Activated T-helper 1 cell treated with anti-CD3 and anti-CD28 coated beads, Interleukin-2, amount 50 U/mL, for 16 hours (primary cell): ENCODE measurements around the gene SCAF11.
"Not testable (repeated sequence)": the region's sequence is repeated elsewhere in the genome, so short reads cannot be mapped to it uniquely, and the experiment has no call there.

ENCODE experiments used
- DNase-seq, 2 donors: peaks; one replicate each; pipeline ENCODE4 v3.0.0-alpha.2; 2020; ENCODE audit warnings: low read depth in 1 of 2, low spot score in 1 of 2

SCAF11 gene

DNA sequence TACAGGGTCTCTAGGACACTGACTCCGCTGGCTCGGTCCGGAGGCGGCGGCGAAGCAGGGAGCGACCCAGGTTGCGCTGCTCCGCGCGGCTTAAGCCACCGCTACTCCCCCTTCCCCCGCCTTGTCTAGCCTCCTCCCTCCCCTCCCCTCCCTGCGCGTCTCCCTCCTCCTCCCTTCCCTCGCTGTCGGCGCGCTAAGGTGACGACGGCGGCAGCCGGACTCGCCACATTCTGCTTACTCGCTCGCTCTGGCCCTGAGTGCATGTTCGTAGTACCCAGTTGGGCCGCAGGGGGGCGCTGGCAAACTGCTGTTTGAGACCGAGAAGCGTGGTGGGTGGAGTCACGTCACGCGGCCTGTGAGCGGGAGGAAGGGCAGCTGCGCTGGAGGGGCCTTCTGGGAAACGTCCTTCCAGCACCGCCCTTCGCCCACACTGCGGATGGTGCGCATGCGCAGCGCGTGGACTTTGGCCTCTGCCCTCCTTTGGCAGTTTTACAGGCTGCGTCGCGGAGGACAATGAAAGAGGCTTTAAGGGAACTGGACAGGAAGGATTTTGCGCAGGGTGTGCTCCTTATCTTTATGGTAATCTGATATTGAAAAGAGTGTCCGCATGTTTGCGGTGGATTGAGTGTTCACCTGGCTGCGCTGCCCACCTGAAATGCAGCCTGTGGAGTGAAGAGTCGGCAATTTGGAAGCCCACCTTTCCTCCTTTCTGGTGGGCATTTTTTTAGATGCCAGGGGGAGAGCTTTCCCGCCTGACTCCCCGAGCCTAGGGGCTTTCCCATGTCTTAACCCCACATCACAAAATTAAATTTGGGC is at the start of gene SCAF11:
Gene SCAF11 (minus strand): TSS at position 107 of the 816 bp plus-strand sequence. CDS start 26,407 bp downstream, outside the sequence.
- peak; percentile 100 for DNase-seq

DNA sequence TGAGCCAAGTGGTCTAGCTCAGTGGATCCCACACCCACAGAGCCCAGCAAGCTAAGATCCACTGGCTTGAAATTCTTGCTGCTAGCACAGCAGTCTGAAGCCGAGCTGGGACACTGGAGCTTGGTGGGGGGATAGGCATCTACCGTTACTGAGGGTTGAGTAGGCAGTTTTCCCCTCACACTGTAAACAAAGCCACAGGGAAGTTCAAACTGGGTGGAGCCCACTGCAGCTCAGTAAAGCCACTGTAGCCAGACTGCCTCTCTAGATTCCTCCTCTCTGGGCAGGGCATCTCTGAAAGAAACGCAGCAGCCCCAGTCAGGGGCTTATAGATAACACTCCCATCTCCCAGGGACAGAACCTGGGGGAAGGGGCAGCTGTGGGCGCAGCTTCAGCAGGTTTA is 46.7 kb upstream of the SCAF11 start:
- DNase-seq = not testable (repeated sequence)

- DNase-seq = no peak
Measured at GRCh38 chr12:46027172-46027571, 36.8 kb upstream of the SCAF11 start.

GRCh38 chr12:46024099-46024498 is 33.7 kb upstream of the SCAF11 start:
- DNase-seq = no peak

DNA sequence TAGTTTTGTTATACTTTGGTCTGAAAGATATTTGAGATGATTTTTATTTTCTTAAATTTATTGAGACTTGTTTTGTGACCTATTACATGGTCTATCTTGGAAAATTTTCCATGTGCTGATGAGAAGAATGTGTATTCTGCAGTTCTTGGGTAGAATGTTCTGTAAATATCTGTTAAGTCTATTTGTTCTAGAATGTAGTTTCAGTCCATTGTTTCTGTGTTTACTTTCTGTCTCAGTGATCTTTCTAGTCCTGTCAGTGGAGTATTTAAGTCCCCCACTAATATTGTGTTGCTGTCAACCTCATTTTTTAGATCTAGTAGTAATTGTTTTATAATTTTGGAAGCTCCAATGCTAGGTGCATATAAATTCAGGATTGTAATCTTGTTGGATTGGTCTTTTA is 30.4 kb upstream of the SCAF11 start:
- no peak for DNase-seq

GRCh38 chr12:46018712-46019111 is 28.3 kb upstream of the SCAF11 start:
- not testable (repeated sequence) for DNase-seq

GRCh38 chr12:46017866-46018375 is 27.5 kb upstream of the SCAF11 start:
- not testable (repeated sequence) for DNase-seq

DNA sequence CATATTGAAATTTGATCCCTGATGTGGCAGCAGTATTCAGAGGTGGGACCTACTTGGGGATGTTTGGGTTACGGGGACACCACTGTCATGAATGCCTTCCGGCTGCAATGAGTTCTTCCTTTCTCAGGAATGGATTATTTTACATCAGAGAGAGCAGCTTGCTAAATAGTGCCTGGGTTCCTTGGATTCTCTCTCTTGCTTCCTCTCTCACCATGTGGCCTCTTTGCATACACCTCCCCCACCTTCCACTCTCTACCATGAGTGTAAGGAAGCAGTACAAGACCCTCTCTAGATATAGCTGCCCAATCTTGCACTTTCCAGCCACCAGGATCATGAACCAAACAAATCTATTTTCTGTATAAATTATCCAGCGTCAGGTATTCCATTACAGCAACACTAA is 15.4 kb upstream of the SCAF11 start:
- no peak for DNase-seq

DNA sequence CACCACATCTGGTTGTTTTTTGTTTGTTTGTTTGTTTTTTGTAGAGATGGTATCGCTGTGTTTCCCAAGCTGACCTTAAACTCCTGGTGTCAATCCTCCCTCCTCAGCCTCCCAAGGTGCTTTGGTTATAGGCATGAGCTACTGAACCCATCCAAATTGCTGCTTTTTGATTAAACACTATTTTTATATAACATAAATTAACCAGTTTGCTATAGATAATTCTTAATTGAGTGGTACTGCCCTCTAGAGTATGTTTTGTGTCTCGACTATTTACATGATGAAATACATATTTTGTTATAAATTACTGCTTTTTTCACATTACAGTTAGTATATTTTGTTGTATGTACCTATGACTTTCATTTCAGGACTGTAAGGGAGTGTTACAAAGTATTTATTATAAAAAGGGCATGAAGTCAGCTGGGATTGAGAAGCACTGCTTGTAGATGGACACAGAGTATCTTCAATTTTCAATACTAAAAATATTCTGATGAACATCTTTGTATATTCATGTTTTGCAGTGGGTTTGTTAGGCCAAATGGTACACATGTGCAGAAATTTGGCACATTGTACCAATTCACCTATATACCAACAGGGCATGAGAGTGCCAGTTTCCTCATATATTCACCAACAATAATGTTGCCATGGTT is 14.9 kb upstream of the SCAF11 start:
- DNase-seq = no peak

DNA sequence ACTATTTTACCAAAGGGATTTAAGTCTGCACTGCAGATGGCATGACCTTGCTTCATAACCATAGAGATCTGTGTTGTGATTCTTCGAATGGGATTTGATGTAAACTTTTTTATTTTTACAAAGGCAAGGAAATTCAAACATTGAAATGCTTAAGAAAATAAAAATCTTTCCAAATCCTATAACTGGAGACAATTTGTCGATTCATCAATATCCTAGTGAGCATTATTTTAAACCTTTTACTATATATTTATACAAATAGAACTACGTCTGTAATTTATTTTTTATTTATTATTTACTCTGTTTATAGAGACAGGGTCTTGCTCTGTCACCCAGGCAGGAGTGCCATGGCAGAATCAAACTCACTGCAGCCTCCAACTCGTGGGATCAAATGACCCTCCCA is 14.3 kb upstream of the SCAF11 start:
- DNase-seq = no peak

DNA sequence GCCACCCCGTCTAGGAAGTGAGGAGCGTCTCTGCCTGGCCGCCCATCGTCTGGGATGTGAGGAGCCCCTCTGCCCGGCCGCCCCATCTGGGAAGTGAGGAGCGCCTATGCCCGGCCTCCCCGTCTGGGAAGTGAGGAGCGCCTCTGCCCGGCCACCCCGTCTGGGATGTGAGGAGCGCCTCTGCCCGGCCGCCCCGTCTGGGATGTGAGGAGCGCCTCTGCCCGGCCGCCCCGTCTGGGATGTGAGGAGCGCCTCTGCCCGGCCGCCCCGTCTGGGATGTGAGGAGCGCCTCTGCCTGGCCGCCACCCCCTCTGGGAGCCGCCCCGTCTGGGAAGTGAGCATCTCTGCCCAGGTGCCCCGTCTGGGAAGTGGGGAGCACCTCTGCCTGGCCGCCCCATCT is 9.7 kb upstream of the SCAF11 start:
- not testable (repeated sequence) for DNase-seq

- DNase-seq = no peak
Measured at GRCh38 chr12:45994736-45995135, 4.4 kb upstream of the SCAF11 start.

GRCh38 chr12:45991284-45992249 is 1.2 kb upstream of the SCAF11 start:
- peak; percentile 43 to 56 for DNase-seq

DNA sequence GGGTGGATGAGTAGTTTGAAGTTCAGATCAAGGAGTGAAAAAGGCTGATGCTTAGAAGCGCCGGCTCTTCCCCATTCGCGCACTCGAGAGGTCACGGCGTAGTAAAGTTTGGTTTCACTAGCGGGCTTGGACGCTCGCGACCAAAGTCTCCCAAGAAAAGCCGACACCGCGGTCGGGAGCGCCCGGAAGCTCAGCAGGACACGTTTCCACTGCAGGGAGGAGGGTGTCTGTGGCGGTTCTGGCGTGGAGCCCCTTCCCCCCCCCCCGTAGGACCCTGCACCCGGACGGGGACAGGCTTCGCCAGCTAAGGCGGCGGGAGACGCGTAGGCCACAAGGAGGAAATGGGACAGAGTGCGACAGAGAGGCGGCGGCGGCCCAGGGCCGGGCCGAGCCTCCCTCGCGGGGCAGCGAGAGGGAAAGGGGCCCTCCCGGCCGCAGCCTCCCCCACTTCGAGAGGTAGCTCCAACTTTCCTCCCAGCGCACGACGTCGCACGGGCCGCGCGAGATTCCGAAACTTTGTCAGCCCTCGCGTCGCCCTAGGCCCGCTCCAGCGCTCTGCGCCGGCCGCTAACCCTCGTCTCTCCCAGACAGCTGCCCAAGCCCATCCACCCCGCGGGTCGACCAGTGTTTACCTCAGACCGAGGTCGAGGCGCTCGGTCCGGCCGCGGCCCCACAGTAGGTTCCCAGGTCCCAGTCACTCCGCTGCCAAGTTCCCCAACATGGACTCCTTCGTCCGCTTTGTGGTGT is 480 bp downstream of the SCAF11 start:
- DNase-seq = peak; percentile 15 to 30

GRCh38 chr12:45989287-45989686 is 1.1 kb downstream of the SCAF11 start:
- DNase-seq = no peak

- no peak for DNase-seq
Measured at GRCh38 chr12:45988264-45988663, 2.1 kb downstream of the SCAF11 start.

DNA sequence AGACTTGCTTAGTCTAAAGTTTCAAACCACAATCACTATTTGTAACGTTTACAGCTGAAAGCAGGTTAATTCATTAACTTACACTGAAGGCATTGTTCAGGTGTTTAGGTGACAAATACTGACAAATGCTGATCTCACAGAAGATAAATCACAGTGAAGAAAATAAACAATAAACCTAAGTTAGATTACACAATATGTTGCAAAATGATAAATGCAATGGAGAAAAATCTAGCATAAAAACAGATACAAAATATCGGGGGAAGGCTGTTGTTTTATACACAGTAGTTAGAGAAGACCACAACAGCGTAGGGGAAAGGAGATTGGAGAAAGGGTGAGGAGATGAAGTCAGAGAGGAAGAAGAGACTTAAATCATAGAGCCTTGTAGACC is 3.0 kb downstream of the SCAF11 start:
- DNase-seq = no peak

GRCh38 chr12:45986641-45987339 is 3.6 kb downstream of the SCAF11 start:
- DNase-seq = no peak

DNA sequence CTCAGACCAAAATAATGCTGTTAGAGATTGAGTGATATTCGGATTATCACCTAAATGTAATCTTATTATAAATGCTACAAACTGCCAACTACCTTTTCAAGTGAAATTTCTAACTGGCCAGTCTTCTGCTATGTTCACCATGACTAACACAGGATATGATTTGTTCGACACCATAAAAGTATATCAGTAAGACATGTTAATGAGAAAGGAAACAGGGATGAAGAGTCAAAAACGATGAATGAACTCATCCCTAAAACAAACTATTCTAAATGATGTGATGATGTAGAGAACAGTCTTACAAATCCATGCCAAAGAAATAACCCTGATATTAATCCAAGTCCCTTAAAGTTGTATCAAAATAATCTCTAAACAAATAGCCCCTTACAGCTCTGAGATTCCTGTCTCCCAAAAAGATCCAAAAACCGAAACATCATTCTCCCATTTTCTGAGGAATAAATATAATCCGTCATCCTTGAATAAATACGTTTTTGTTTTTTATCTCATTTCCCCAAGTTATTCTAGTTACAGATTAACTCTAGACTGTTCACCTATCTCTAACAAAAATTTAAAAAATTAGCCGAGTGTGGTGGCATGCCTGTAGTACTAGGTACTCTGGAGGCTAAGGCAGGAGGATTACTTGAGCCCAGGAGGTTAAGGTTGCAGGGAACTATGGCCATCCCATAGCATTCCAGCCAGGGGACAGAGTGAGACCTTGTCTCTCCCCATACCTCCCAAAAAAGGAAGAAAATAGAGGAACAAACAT is 9.1 kb downstream of the SCAF11 start:
- DNase-seq = no peak
